ENCODE measurements around the gene CD36. TPM values are rescaled to one million over a fixed set of nuclear protein-coding genes. Genes with fewer than 3 reads are reported as not detected.

CD36 gene
- total RNA-seq, 4 donors from 2014 or later: 122 to 261 (median 180) TPM

DNA sequence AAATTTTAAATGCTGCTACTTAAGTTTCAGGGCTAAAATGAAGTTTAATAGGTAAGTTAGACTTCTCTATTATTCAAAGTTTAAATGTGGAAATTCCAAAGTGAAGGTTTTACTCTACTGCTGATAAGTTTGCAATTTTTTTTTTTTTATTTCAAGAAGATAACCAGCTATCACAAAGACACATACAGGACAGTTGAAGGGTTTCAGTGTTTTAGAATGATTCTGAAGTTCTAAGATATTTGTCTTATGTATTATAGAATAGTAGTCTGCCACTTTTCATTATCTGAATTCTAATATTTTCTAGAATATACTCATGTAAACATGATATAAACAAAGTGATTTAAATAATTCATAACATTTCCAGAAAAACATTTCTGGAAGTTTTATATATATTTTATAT lies 7.0 kb upstream of the CD36 start:
- no peaks in the 10 kb centered on the region for H3K36me3 ChIP-seq
- H3K4me3 ChIP-seq: no peak overlapping the region
- no peak overlapping the region for H3K27ac ChIP-seq
- H3K27me3 ChIP-seq: no peaks in the 10 kb centered on the region
- DNase-seq (ENCODE audit: low spot score in 2 of 2): no peak
- no peaks in the 10 kb centered on the region for H3K9me3 ChIP-seq
- peaks cover 0 to 32% (median 10%) of the 10 kb centered on the region in 4 donors for H3K4me1 ChIP-seq
- TF ChIP-seq POLR2A (IDR thresholded peaks at IDR 0.05): no peak

DNA sequence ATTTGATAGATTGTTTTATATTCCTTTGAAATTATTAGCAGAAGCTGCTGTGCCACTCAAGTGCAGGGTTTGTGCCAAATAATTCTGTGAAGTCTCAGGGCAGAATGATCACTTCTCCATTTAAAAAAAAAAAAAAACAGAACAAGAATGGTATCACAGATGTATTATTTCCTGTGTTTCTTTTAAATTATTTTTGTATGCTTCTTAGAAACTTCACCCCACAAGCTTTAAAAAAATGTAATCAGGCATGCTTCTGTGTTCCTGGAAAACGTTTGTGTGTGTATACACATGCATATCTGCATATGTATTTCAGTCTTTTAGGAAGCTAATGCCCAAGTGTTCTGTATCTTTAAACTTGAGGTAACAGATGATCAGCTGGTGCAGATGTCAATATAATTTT lies 6.3 kb upstream of the CD36 start:
- no peaks in the 10 kb centered on the region for H3K9me3 ChIP-seq
- WGBS, 2 donors: 19 to 26% methylated on average over 1 of the region's 1 CpG
- no peak for TF ChIP-seq EP300 (IDR thresholded peaks at IDR 0.05)
- TF ChIP-seq, protein P1, sequence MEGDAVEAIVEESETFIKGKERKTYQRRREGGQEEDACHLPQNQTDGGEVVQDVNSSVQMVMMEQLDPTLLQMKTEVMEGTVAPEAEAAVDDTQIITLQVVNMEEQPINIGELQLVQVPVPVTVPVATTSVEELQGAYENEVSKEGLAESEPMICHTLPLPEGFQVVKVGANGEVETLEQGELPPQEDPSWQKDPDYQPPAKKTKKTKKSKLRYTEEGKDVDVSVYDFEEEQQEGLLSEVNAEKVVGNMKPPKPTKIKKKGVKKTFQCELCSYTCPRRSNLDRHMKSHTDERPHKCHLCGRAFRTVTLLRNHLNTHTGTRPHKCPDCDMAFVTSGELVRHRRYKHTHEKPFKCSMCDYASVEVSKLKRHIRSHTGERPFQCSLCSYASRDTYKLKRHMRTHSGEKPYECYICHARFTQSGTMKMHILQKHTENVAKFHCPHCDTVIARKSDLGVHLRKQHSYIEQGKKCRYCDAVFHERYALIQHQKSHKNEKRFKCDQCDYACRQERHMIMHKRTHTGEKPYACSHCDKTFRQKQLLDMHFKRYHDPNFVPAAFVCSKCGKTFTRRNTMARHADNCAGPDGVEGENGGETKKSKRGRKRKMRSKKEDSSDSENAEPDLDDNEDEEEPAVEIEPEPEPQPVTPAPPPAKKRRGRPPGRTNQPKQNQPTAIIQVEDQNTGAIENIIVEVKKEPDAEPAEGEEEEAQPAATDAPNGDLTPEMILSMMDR (IDR thresholded peaks at IDR 0.05): no peak
- no peak for TF ChIP-seq POLR2A (IDR thresholded peaks at IDR 0.05)
- H3K27ac ChIP-seq: no peak overlapping the region
- no peak overlapping the region for H3K4me3 ChIP-seq
- no peaks in the 10 kb centered on the region for H3K27me3 ChIP-seq
- DNase-seq (ENCODE audit: low spot score in 2 of 2): no peak
- H3K36me3 ChIP-seq: no peaks in the 10 kb centered on the region
- peaks cover 0 to 32% (median 12%) of the 10 kb centered on the region in 4 donors for H3K4me1 ChIP-seq

DNA sequence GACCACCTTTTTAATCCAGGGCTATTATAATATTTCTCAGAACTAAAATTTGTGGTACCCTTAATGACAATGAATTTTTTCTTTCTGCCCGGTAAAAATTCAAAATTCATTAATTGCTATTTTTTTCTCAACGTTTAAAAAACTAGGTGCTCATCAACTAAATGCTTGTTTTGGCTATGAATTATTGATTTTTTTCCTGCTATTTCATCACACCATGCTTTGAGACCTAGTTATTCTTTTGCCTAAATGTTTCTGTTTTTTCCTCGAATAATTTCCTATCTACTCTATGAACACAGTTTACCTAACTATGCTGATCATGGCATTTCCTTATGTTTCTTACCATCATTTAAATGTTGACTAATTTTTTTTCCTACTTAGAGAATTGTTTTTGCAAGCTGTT lies 5.6 kb upstream of the CD36 start:
- H3K4me3 ChIP-seq: no peak overlapping the region
- peaks cover 0 to 39% (median 14%) of the 10 kb centered on the region in 4 donors for H3K4me1 ChIP-seq
- DNase-seq (ENCODE audit: low spot score in 2 of 2): no peak
- no peak overlapping the region for H3K27ac ChIP-seq
- WGBS, 2 donors: 48 to 54% methylated on average over 3 of the region's 3 CpGs
- H3K27me3 ChIP-seq: no peaks in the 10 kb centered on the region
- no peaks in the 10 kb centered on the region for H3K9me3 ChIP-seq
- no peaks in the 10 kb centered on the region for H3K36me3 ChIP-seq
- TF ChIP-seq EP300 (IDR thresholded peaks at IDR 0.05) (no peak), POLR2A (IDR thresholded peaks at IDR 0.05) (no peak)
- TF ChIP-seq, protein P1 (IDR thresholded peaks at IDR 0.05): no peak

DNA sequence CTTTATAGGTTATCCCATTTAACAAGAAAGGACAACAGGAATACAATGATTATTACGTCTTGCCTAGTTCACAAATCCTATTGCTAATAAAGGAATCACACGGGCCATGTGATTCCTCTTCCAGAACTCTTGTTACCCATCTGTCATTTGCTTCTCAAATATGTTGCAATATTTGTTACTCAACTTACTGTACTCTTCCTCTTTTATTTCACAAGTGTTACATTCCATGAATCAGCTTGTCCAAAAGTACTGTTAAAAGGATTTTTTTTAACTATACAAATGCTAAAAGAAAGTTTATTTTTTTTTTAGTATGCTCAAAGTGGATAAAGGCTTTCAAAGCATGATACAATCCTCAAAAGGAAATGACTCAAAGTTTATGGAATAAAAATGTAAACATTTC lies 3.9 kb upstream of the CD36 start:
- no peaks in the 10 kb centered on the region for H3K27me3 ChIP-seq
- TF ChIP-seq POLR2A (IDR thresholded peaks at IDR 0.05): no peak
- TF ChIP-seq, protein P1 (IDR thresholded peaks at IDR 0.05): no peak
- TF ChIP-seq EP300 (IDR thresholded peaks at IDR 0.05): peak; percentile 51 to 89
- peak in 1 of 2 donors; percentile 32 for DNase-seq (ENCODE audit: low spot score in 2 of 2)
- no peaks in the 10 kb centered on the region for H3K9me3 ChIP-seq
- H3K27ac ChIP-seq: no peak overlapping the region
- 48 to 51% methylated on average over 2 of the region's 2 CpGs for WGBS, 2 donors
- H3K36me3 ChIP-seq: no peaks in the 10 kb centered on the region
- peaks cover 0 to 48% (median 17%) of the 10 kb centered on the region in 4 donors for H3K4me1 ChIP-seq
- H3K4me3 ChIP-seq: no peak overlapping the region

DNA sequence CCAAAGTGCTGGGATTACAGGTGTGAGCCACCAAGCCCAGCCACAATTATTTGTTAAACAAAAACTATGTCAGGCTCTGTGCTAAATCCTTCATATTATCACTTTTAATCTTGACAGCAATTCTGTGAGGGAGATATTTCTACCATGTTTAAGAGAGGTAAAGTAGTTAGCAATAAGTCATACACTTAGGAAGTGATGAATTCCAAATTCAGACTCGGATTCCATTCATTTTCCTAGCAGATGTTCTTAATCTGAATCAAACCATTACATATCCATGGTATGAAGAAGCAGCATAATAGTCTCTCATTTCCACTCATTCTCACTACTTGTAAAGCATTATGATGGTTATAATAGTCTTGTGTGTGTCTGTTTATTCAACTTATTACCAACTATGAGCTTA lies 2.9 kb upstream of the CD36 start:
- Histone ChIP-seq H3K4me3 (no peak overlapping the region), H3K27me3 (no peaks in the 10 kb centered on the region), H3K4me1 (peaks cover 0 to 43% (median 14%) of the 10 kb centered on the region in 4 donors), H3K36me3 (no peaks in the 10 kb centered on the region), H3K9me3 (peaks cover 0 to 6% (median 0%) of the 10 kb centered on the region in 4 donors), H3K27ac (no peak overlapping the region)
- no peak for DNase-seq (ENCODE audit: low spot score in 2 of 2)
- WGBS, 2 donors: 75 to 88% methylated on average over 1 of the region's 1 CpG
- TF ChIP-seq POLR2A (IDR thresholded peaks at IDR 0.05): no peak
- TF ChIP-seq, protein P1 (IDR thresholded peaks at IDR 0.05): no peak
- TF ChIP-seq EP300 (IDR thresholded peaks at IDR 0.05): no peak

DNA sequence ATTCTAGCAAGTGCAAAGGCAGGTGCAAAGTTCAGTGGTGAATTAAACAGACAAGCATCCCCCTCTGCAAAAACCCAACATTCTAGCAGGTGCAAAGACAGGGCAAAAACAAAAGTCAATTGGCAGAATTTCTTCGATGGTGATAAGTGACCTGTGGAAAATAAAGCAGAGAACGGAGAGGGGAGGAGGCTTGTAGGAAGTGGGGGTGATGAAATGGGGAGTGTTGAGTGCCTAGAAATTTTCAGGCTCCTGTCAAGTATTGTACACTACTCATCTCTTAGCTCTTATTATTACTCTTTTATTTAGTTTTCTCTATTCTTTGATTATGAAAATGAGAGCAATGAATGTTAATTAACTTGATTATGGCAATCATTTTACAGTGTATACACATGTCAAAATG lies 2.4 kb upstream of the CD36 start:
- WGBS, 2 donors: 81 to 89% methylated on average over 2 of the region's 2 CpGs
- H3K36me3 ChIP-seq: no peaks in the 10 kb centered on the region
- no peak overlapping the region for H3K27ac ChIP-seq
- H3K4me3 ChIP-seq: no peak overlapping the region
- peaks cover 0 to 40% (median 10%) of the 10 kb centered on the region in 4 donors for H3K4me1 ChIP-seq
- TF ChIP-seq POLR2A (IDR thresholded peaks at IDR 0.05) (no peak), EP300 (IDR thresholded peaks at IDR 0.05) (no peak)
- TF ChIP-seq, protein P1 (IDR thresholded peaks at IDR 0.05): no peak
- H3K27me3 ChIP-seq: no peaks in the 10 kb centered on the region
- peaks cover 0 to 6% (median 0%) of the 10 kb centered on the region in 4 donors for H3K9me3 ChIP-seq
- DNase-seq (ENCODE audit: low spot score in 2 of 2): no peak
